WTC11 (cell line): Measurements from ENCODE around the gene DCP1B. TPM values are rescaled to one million over a fixed set of nuclear protein-coding genes. Genes with fewer than 3 reads are reported as not detected.

Experiments
- ATAC-seq: fragments of 200-7000 bp; cut with Tn5 transposase; 2 replicates; pipeline ENCODE4 v1.10.0; 2021; ENCODE audit warnings: mild to moderate bottlenecking, moderate library complexity
- CTCF ChIA-PET: fragments of 300-600 bp; sonication (Branson Sonifier 250); formaldehyde crosslinking; loops from one replicate; lab custom pipeline; 2021; ENCODE audit warnings: antibody characterized with exemption; lab: Charles Lee
- POLR2A ChIA-PET: fragments of 350-600 bp; sonication (Branson Sonifier 250); formaldehyde crosslinking; loops from one replicate; lab custom pipeline; 2021; ENCODE audit warnings: antibody characterized with exemption; lab: Charles Lee
- DNase-seq: peaks from one replicate; pipeline ENCODE4 v3.0.0; 2021; ENCODE audit warnings: low spot score
- H3K27ac Mint-ChIP-seq: 2 replicates; pipeline ENCODE4 v1.8.0; 2021; ENCODE audit warnings: mixed read lengths
- H3K27me3 Mint-ChIP-seq: 2 replicates; pipeline ENCODE4 v1.8.0; 2021; ENCODE audit warnings: low read depth, mild to moderate bottlenecking, moderate library complexity, mixed read lengths
- H3K36me3 Mint-ChIP-seq: 2 replicates; pipeline ENCODE4 v1.8.0; 2021; ENCODE audit warnings: mixed read lengths
- H3K4me1 Mint-ChIP-seq: 2 replicates; pipeline ENCODE4 v1.8.0; 2022; ENCODE audit warnings: mixed read lengths
- H3K4me3 Mint-ChIP-seq: 2 replicates; pipeline ENCODE4 v1.8.0; 2021; ENCODE audit warnings: mild to moderate bottlenecking, moderate library complexity, mixed read lengths
- H3K9me3 Mint-ChIP-seq: 2 replicates; pipeline ENCODE4 v1.8.0; 2021; ENCODE audit warnings: mixed read lengths
- CTCF ChIP-seq: fragments of 200-600 bp; IDR thresholded peaks from 2 replicates; pipeline ENCODE4 v1.8.0; 2022; ENCODE audit warnings: antibody characterized with exemption
- E2F4 ChIP-seq: sonication (generic); formaldehyde crosslinking; IDR thresholded peaks from 2 replicates; pipeline ENCODE4 v1.8.1; 2022; ENCODE audit warnings: low read depth, mild to moderate bottlenecking, moderate library complexity, missing genetic modification reagents, borderline replicate concordance
- E2F5 ChIP-seq: sonication (generic); formaldehyde crosslinking; IDR thresholded peaks from 2 replicates; pipeline ENCODE4 v1.8.1; 2022; ENCODE audit warnings: mild to moderate bottlenecking, moderate library complexity, missing genetic modification reagents
- ESRRA ChIP-seq: sonication (generic); formaldehyde crosslinking; IDR thresholded peaks from 2 replicates; pipeline ENCODE4 v1.8.1; 2022; ENCODE audit warnings: mild to moderate bottlenecking, missing genetic modification reagents, borderline replicate concordance
- IRF2 ChIP-seq: sonication (generic); formaldehyde crosslinking; IDR thresholded peaks from 2 replicates; pipeline ENCODE4 v1.8.0; 2022; ENCODE audit warnings: low read depth, missing genetic modification reagents, borderline replicate concordance
- MAX ChIP-seq: sonication (generic); formaldehyde crosslinking; IDR thresholded peaks from 2 replicates; pipeline ENCODE4 v1.8.0; 2022; ENCODE audit warnings: mild to moderate bottlenecking, missing genetic modification reagents
- NR3C1 ChIP-seq: sonication (generic); formaldehyde crosslinking; conservative IDR thresholded peaks from 2 replicates; pipeline ENCODE4 v1.8.1; 2023; ENCODE audit warnings: low read depth, mild to moderate bottlenecking, missing genetic modification reagents
- OVOL2 ChIP-seq: fragments of 250-450 bp; sonication (Bioruptor Pico); IDR thresholded peaks from 2 replicates; pipeline ENCODE4 v1.9.0; 2021; ENCODE audit warnings: mild to moderate bottlenecking, borderline replicate concordance
- PRDM15 ChIP-seq: sonication (generic); formaldehyde crosslinking; IDR thresholded peaks from 2 replicates; pipeline ENCODE4 v1.8.0; 2022; ENCODE audit warnings: missing genetic modification reagents
- PRRX2 ChIP-seq: fragments of 250-450 bp; sonication (Bioruptor Pico); IDR thresholded peaks from 2 replicates; pipeline ENCODE4 v1.8.0; 2021; ENCODE audit warnings: mild to moderate bottlenecking
- SMAD3 ChIP-seq: sonication (generic); formaldehyde crosslinking; IDR thresholded peaks from 2 replicates; pipeline ENCODE4 v1.8.0; 2022; ENCODE audit warnings: missing genetic modification reagents, mild to moderate bottlenecking, borderline replicate concordance
- SOX15 ChIP-seq: fragments of 250-450 bp; sonication (Bioruptor Pico); IDR thresholded peaks from 2 replicates; pipeline ENCODE4 v1.9.0; 2021; ENCODE audit warnings: mild to moderate bottlenecking
- ZBTB21 ChIP-seq: sonication (generic); formaldehyde crosslinking; IDR thresholded peaks from 2 replicates; pipeline ENCODE4 v1.8.1; 2023; ENCODE audit warnings: mild to moderate bottlenecking, missing genetic modification reagents, borderline replicate concordance
- ZNF219 ChIP-seq: sonication (generic); formaldehyde crosslinking; IDR thresholded peaks from 2 replicates; pipeline ENCODE4 v1.8.0; 2023; ENCODE audit warnings: missing genetic modification reagents, mild to moderate bottlenecking, borderline replicate concordance
- ZNF263 ChIP-seq: sonication (generic); formaldehyde crosslinking; IDR thresholded peaks from 2 replicates; pipeline ENCODE4 v1.8.1; 2022; ENCODE audit warnings: low read depth, mild to moderate bottlenecking, moderate library complexity, missing genetic modification reagents
- ZNF281 ChIP-seq: sonication (generic); formaldehyde crosslinking; IDR thresholded peaks from 2 replicates; pipeline ENCODE4 v1.8.0; 2023; ENCODE audit warnings: mild to moderate bottlenecking, missing genetic modification reagents
- ZNF416 ChIP-seq: fragments of 250-450 bp; sonication (Bioruptor Pico); IDR thresholded peaks from 2 replicates; pipeline ENCODE4 v1.9.0; 2021; ENCODE audit warnings: mild to moderate bottlenecking, inconsistent platforms
- ZNF423 ChIP-seq: fragments of 250-450 bp; sonication (Bioruptor Pico); IDR thresholded peaks from 2 replicates; pipeline ENCODE4 v2.1.2; 2022; ENCODE audit warnings: mild to moderate bottlenecking, moderate library complexity
- ZNF671 ChIP-seq: fragments of 250-450 bp; sonication (Bioruptor Pico); IDR thresholded peaks from 2 replicates; pipeline ENCODE4 v1.8.0; 2021; ENCODE audit warnings: mild to moderate bottlenecking
- total RNA-seq: library from RNA; stranded (reverse); gene quantifications from 3 replicates; pipeline ENCODE4 v1.2.3, GENCODE V29; 2021

The DCP1B gene
- total RNA-seq, 1 experiment from 2014 or later: 25.1 TPM

- Mint-ChIP-seq H3K27me3 (0 out of 2 replicates have a peak, but pooled peaks cover 2% of the 10 kb centered on the region), H3K27ac (no peak overlapping the region), H3K4me3 (no peak overlapping the region), H3K4me1 (no peaks in the 10 kb centered on the region), H3K9me3 (no peaks in the 10 kb centered on the region), H3K36me3 (no peaks in the 10 kb centered on the region)
- POLR2A ChIA-PET: interaction anchor here (0.6 kb wide), 1 partner anchor 297 kb away, joined by 3 read pairs; the partner anchor contains the start of gene WNT5B
- TF ChIP-seq E2F4: no peak
- TF ChIP-seq MAX: no peak
- no peak for TF ChIP-seq ESRRA (CRISPR knock-in tag)
- no peak for TF ChIP-seq ZNF281 (CRISPR knock-in tag)
- no peak for TF ChIP-seq ZNF263
- TF ChIP-seq PRDM15: no peak
- no peak for TF ChIP-seq ZNF416 (CRISPR knock-in tag)
- TF ChIP-seq E2F5 (CRISPR knock-in tag): no peak
- CTCF ChIA-PET: interaction anchor here (1.0 to 1.8 kb wide), 2 partner anchors 14 to 292 kb away, joined by 3 to 8 read pairs; no protein-coding TSS in a partner anchor
- DNase-seq (no peak), ATAC-seq (no peak)
Measured at GRCh38 chr12:1926251-1926657, 78.0 kb downstream of the DCP1B start.

GRCh38 chr12:1925684-1926006 lies 78.6 kb downstream of the DCP1B start:
- CTCF ChIA-PET: interaction anchor here (1.8 kb wide), 1 partner anchor 14 kb away, joined by 8 read pairs; no protein-coding TSS in a partner anchor

More at GRCh38 chr12:1925684-1926006, 78.6 kb downstream of the DCP1B start:
- Mint-ChIP-seq H3K36me3 (no peaks in the 10 kb centered on the region), H3K4me3 (no peak overlapping the region), H3K27ac (no peak overlapping the region), H3K27me3 (0 out of 2 replicates have a peak, but pooled peaks cover 2% of the 10 kb centered on the region), H3K9me3 (no peaks in the 10 kb centered on the region), H3K4me1 (no peaks in the 10 kb centered on the region)
- TF ChIP-seq CTCF (no peak), SOX15 (CRISPR knock-in tag) (no peak), PRRX2 (CRISPR knock-in tag) (no peak), NR3C1 (no peak), ZBTB21 (CRISPR knock-in tag) (no peak), ZNF416 (CRISPR knock-in tag) (no peak), ZNF671 (no peak), ZNF219 (no peak), ZNF281 (CRISPR knock-in tag) (no peak), IRF2 (CRISPR knock-in tag) (no peak), OVOL2 (CRISPR knock-in tag) (no peak), SMAD3 (no peak), E2F4 (no peak), ZNF423 (CRISPR knock-in tag) (no peak)
- DNase-seq (no peak), ATAC-seq (no peak)
- POLR2A ChIA-PET: no interaction called here
